Measurements from ENCODE around the gene NOL11.
"Not testable (repeated sequence)": the region's sequence is repeated elsewhere in the genome, so short reads cannot be mapped to it uniquely, and the experiment has no call there.

NOL11 gene

GRCh38 chr17:67753026-67753425, 35.3 kb downstream of the NOL11 start:
- no peak for DNase-seq
- CTCF ChIA-PET = interaction anchor here (0.9 to 1.0 kb wide), 2 partner anchors 14 kb away, joined by 3 read pairs; no protein-coding TSS in a partner anchor
- no peak overlapping the region for H3K27ac ChIP-seq (ENCODE audit: insufficient read depth in 1 of 2, low read depth in 1 of 2, low read length in 2 of 2, poor library complexity in 1 of 2, severe bottlenecking in 2 of 2)
- peaks cover 1 to 9% (median 6%) of the 10 kb centered on the region in 5 experiments for H3K9me3 ChIP-seq (ENCODE audit: control extremely low read depth in 1 of 5, control insufficient read depth in 4 of 5, insufficient read depth in 2 of 5, low read depth in 1 of 5, low read length in 4 of 5)
- H3K27me3 ChIP-seq (replicated peaks in 2 of 5; ENCODE audit: control insufficient read depth in 4 of 5, insufficient read depth in 5 of 5, low read length in 4 of 5) = no peaks in the 10 kb centered on the region
- POLR2A ChIA-PET = no interaction called here
- H3K4me1 ChIP-seq (ENCODE audit: control extremely low read depth in 1 of 4, control insufficient read depth in 4 of 4, insufficient read depth in 4 of 4, low read length in 3 of 4) = peaks cover 0 to 7% (median 3%) of the 10 kb centered on the region in 4 experiments
- WGBS (ENCODE audit: insufficient coverage) = 99% methylated on average over 9 of the region's 10 CpGs
- peaks cover 6 to 36% (median 19%) of the 10 kb centered on the region in 4 experiments for H3K36me3 ChIP-seq (ENCODE audit: control insufficient read depth in 4 of 4, insufficient read depth in 4 of 4, low read length in 3 of 4)
- H3K4me3 ChIP-seq (ENCODE audit: control insufficient read depth in 1 of 7, extremely low read depth in 1 of 7, insufficient read depth in 4 of 7, low read depth in 2 of 7, low read length in 6 of 7) = no peak overlapping the region

- Histone ChIP-seq H3K4me3 (ENCODE audit: control insufficient read depth in 1 of 7, extremely low read depth in 1 of 7, insufficient read depth in 4 of 7, low read depth in 2 of 7, low read length in 6 of 7) (no peak overlapping the region), H3K36me3 (ENCODE audit: control insufficient read depth in 4 of 4, insufficient read depth in 4 of 4, low read length in 3 of 4) (peaks cover 6 to 26% (median 16%) of the 10 kb centered on the region in 4 experiments), H3K4me1 (ENCODE audit: control extremely low read depth in 1 of 4, control insufficient read depth in 4 of 4, insufficient read depth in 4 of 4, low read length in 3 of 4) (no peaks in the 10 kb centered on the region), H3K27ac (ENCODE audit: insufficient read depth in 1 of 2, low read depth in 1 of 2, low read length in 2 of 2, poor library complexity in 1 of 2, severe bottlenecking in 2 of 2) (no peak overlapping the region), H3K9me3 (ENCODE audit: control extremely low read depth in 1 of 5, control insufficient read depth in 4 of 5, insufficient read depth in 2 of 5, low read depth in 1 of 5, low read length in 4 of 5) (peaks cover 1 to 9% (median 6%) of the 10 kb centered on the region in 5 experiments), H3K27me3 (replicated peaks in 2 of 5; ENCODE audit: control insufficient read depth in 4 of 5, insufficient read depth in 5 of 5, low read length in 4 of 5) (no peaks in the 10 kb centered on the region)
- no peak for DNase-seq
- WGBS (ENCODE audit: insufficient coverage) = 95% methylated on average over 3 of the region's 5 CpGs
- ChIA-PET POLR2A (no interaction called here), CTCF (no interaction called here)
Observed at GRCh38 chr17:67754001-67754400, 36.3 kb downstream of the NOL11 start.

- CTCF ChIA-PET; H3K4me1 ChIP-seq (ENCODE audit: control extremely low read depth in 1 of 4, control insufficient read depth in 4 of 4, insufficient read depth in 4 of 4, low read length in 3 of 4); H3K27me3 ChIP-seq (replicated peaks in 2 of 5; ENCODE audit: control insufficient read depth in 4 of 5, insufficient read depth in 5 of 5, low read length in 4 of 5); DNase-seq; POLR2A ChIA-PET; H3K27ac ChIP-seq (ENCODE audit: insufficient read depth in 1 of 2, low read depth in 1 of 2, low read length in 2 of 2, poor library complexity in 1 of 2, severe bottlenecking in 2 of 2); H3K9me3 ChIP-seq (ENCODE audit: control extremely low read depth in 1 of 5, control insufficient read depth in 4 of 5, insufficient read depth in 2 of 5, low read depth in 1 of 5, low read length in 4 of 5); H3K4me3 ChIP-seq (ENCODE audit: control insufficient read depth in 1 of 7, extremely low read depth in 1 of 7, insufficient read depth in 4 of 7, low read depth in 2 of 7, low read length in 6 of 7): not testable (repeated sequence)
- peaks cover 6 to 21% (median 16%) of the 10 kb centered on the region in 4 experiments for H3K36me3 ChIP-seq (ENCODE audit: control insufficient read depth in 4 of 4, insufficient read depth in 4 of 4, low read length in 3 of 4)
- WGBS (ENCODE audit: insufficient coverage) = 100% methylated on average over 7 of the region's 8 CpGs
Observed at GRCh38 chr17:67754686-67755085, 37.0 kb downstream of the NOL11 start.

- H3K27ac ChIP-seq (ENCODE audit: insufficient read depth in 1 of 2, low read depth in 1 of 2, low read length in 2 of 2, poor library complexity in 1 of 2, severe bottlenecking in 2 of 2); H3K4me3 ChIP-seq (ENCODE audit: control insufficient read depth in 1 of 7, extremely low read depth in 1 of 7, insufficient read depth in 4 of 7, low read depth in 2 of 7, low read length in 6 of 7); DNase-seq; H3K9me3 ChIP-seq (ENCODE audit: control extremely low read depth in 1 of 5, control insufficient read depth in 4 of 5, insufficient read depth in 2 of 5, low read depth in 1 of 5, low read length in 4 of 5); H3K36me3 ChIP-seq (ENCODE audit: control insufficient read depth in 4 of 4, insufficient read depth in 4 of 4, low read length in 3 of 4); CTCF ChIA-PET; H3K27me3 ChIP-seq (replicated peaks in 2 of 5; ENCODE audit: control insufficient read depth in 4 of 5, insufficient read depth in 5 of 5, low read length in 4 of 5); H3K4me1 ChIP-seq (ENCODE audit: control extremely low read depth in 1 of 4, control insufficient read depth in 4 of 4, insufficient read depth in 4 of 4, low read length in 3 of 4): not testable (repeated sequence)
- POLR2A ChIA-PET = interaction anchor here (0.7 kb wide), 1 partner anchor 424 kb away, joined by 3 read pairs; no protein-coding TSS in a partner anchor
- WGBS (ENCODE audit: insufficient coverage) = 97% methylated on average over 8 of the region's 9 CpGs
Observed at GRCh38 chr17:67756766-67757165, 39.0 kb downstream of the NOL11 start.

GRCh38 chr17:67759355-67760171, 41.8 kb downstream of the NOL11 start:
- H3K9me3 ChIP-seq (ENCODE audit: control extremely low read depth in 1 of 5, control insufficient read depth in 4 of 5, insufficient read depth in 2 of 5, low read depth in 1 of 5, low read length in 4 of 5) = no peaks in the 10 kb centered on the region
- peaks cover 0 to 5% (median 0%) of the 10 kb centered on the region in 4 experiments for H3K36me3 ChIP-seq (ENCODE audit: control insufficient read depth in 4 of 4, insufficient read depth in 4 of 4, low read length in 3 of 4)
- 57% methylated on average over 10 of the region's 11 CpGs for WGBS (ENCODE audit: insufficient coverage)
- H3K4me3 ChIP-seq (ENCODE audit: control insufficient read depth in 1 of 7, extremely low read depth in 1 of 7, insufficient read depth in 4 of 7, low read depth in 2 of 7, low read length in 6 of 7) = no peak overlapping the region
- ChIA-PET POLR2A (interaction anchor here (0.7 kb wide), 1 partner anchor 65 kb away, joined by 3 read pairs; no protein-coding TSS in a partner anchor), CTCF (interaction anchor here (0.6 to 1.0 kb wide), 3 partner anchors 23 to 55 kb away, joined by 3 read pairs; no protein-coding TSS in a partner anchor)
- H3K27ac ChIP-seq (ENCODE audit: insufficient read depth in 1 of 2, low read depth in 1 of 2, low read length in 2 of 2, poor library complexity in 1 of 2, severe bottlenecking in 2 of 2) = no peak overlapping the region
- peaks cover 0 to 7% (median 5%) of the 10 kb centered on the region in 4 experiments for H3K4me1 ChIP-seq (ENCODE audit: control extremely low read depth in 1 of 4, control insufficient read depth in 4 of 4, insufficient read depth in 4 of 4, low read length in 3 of 4)
- no peaks in the 10 kb centered on the region for H3K27me3 ChIP-seq (replicated peaks in 2 of 5; ENCODE audit: control insufficient read depth in 4 of 5, insufficient read depth in 5 of 5, low read length in 4 of 5)
- DNase-seq = no peak

GRCh38 chr17:67765623-67766022, 47.9 kb downstream of the NOL11 start:
- Histone ChIP-seq H3K9me3 (ENCODE audit: control extremely low read depth in 1 of 5, control insufficient read depth in 4 of 5, insufficient read depth in 2 of 5, low read depth in 1 of 5, low read length in 4 of 5) (no peaks in the 10 kb centered on the region), H3K4me1 (ENCODE audit: control extremely low read depth in 1 of 4, control insufficient read depth in 4 of 4, insufficient read depth in 4 of 4, low read length in 3 of 4) (peaks cover 0 to 8% (median 4%) of the 10 kb centered on the region in 4 experiments), H3K27ac (ENCODE audit: insufficient read depth in 1 of 2, low read depth in 1 of 2, low read length in 2 of 2, poor library complexity in 1 of 2, severe bottlenecking in 2 of 2) (no peak overlapping the region), H3K4me3 (ENCODE audit: control insufficient read depth in 1 of 7, extremely low read depth in 1 of 7, insufficient read depth in 4 of 7, low read depth in 2 of 7, low read length in 6 of 7) (no peak overlapping the region), H3K36me3 (ENCODE audit: control insufficient read depth in 4 of 4, insufficient read depth in 4 of 4, low read length in 3 of 4) (no peaks in the 10 kb centered on the region), H3K27me3 (replicated peaks in 2 of 5; ENCODE audit: control insufficient read depth in 4 of 5, insufficient read depth in 5 of 5, low read length in 4 of 5) (no peaks in the 10 kb centered on the region)
- WGBS (ENCODE audit: insufficient coverage) = 100% methylated on average over 1 of the region's 2 CpGs
- ChIA-PET CTCF (interaction anchor here (1.0 to 2.1 kb wide), 2 partner anchors 15 to 48 kb away, joined by 3 to 6 read pairs; partner anchors contain the start of gene NOL11), POLR2A (no interaction called here)
- DNase-seq = no peak

- no peaks in the 10 kb centered on the region for H3K36me3 ChIP-seq (ENCODE audit: control insufficient read depth in 4 of 4, insufficient read depth in 4 of 4, low read length in 3 of 4)
- no peaks in the 10 kb centered on the region for H3K9me3 ChIP-seq (ENCODE audit: control extremely low read depth in 1 of 5, control insufficient read depth in 4 of 5, insufficient read depth in 2 of 5, low read depth in 1 of 5, low read length in 4 of 5)
- 0% methylated on average over 3 of the region's 5 CpGs for WGBS (ENCODE audit: insufficient coverage)
- no peak overlapping the region for H3K27ac ChIP-seq (ENCODE audit: insufficient read depth in 1 of 2, low read depth in 1 of 2, low read length in 2 of 2, poor library complexity in 1 of 2, severe bottlenecking in 2 of 2)
- CTCF ChIA-PET = interaction anchor here (1.1 kb wide), 1 partner anchor 14 kb away, joined by 3 read pairs; no protein-coding TSS in a partner anchor
- no peaks in the 10 kb centered on the region for H3K27me3 ChIP-seq (replicated peaks in 2 of 5; ENCODE audit: control insufficient read depth in 4 of 5, insufficient read depth in 5 of 5, low read length in 4 of 5)
- DNase-seq = peak in 2 of 3 donors; percentile 72 to 85
- peaks cover 0 to 8% (median 4%) of the 10 kb centered on the region in 4 experiments for H3K4me1 ChIP-seq (ENCODE audit: control extremely low read depth in 1 of 4, control insufficient read depth in 4 of 4, insufficient read depth in 4 of 4, low read length in 3 of 4)
- no peak overlapping the region for H3K4me3 ChIP-seq (ENCODE audit: control insufficient read depth in 1 of 7, extremely low read depth in 1 of 7, insufficient read depth in 4 of 7, low read depth in 2 of 7, low read length in 6 of 7)
- POLR2A ChIA-PET = no interaction called here
Observed at GRCh38 chr17:67769231-67769630, 51.5 kb downstream of the NOL11 start.

All from common myeloid progenitor, CD34-positive (primary cell).